NCI-H146 treated with DMSO at 0.1 percent for 48 hours (cell line): Measurements from ENCODE around the gene TOPAZ1.
A peak's percentile ranks its signal among the peaks of the same experiment; 100 is the strongest.

Experiments
- DNase-seq: peaks from one replicate; lab custom pipeline; 2025; ENCODE audit not compliant: unreplicated experiment; lab: John Stamatoyannopoulos, UW

The TOPAZ1 gene

DNA sequence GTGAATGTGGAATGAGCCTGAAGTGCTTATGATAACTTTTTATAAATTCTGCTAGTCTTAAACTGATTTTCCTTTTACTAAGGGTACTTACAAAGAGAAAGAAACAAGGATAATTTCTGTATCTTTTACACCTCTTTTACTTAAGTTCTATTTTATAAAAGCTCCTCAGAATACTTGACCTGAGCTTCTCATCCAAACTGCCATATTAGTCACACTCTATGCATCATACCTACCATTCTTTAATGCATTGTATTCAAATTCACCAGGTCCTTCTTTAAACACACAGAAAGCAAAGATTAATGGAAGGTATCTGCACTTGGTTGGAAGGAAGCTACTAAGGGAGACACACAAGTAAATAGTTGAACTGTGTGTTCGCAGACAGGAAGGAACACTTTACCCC is 1.6 kb upstream of the TOPAZ1 start:
- DNase-seq = no peak

GRCh38 chr3:44242721-44243120 is 1.0 kb downstream of the TOPAZ1 start:
- DNase-seq = no peak

DNA sequence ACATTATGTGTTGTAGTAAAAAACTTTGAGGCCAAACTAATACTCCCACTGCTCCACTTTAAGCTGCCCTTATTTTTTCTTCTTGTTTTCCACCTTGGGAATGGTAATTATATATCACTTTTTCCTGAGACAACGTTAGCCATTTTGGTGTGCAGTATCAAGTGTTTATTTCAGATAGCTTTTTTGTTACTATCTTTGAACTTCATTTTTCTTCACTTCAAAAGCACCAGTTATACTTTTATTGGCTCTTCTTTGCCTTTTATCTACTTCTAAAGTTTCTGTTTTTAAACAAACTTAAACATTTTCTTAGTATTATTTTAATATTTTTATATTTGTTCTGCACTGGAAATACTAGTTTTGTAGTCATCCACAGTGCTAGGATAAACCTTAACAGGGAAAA is 6.5 kb downstream of the TOPAZ1 start:
- no peak for DNase-seq

- no peak for DNase-seq
Measured at GRCh38 chr3:44252332-44252959, 10.8 kb downstream of the TOPAZ1 start.

- DNase-seq = no peak
Measured at GRCh38 chr3:44259404-44259803, 17.7 kb downstream of the TOPAZ1 start.

GRCh38 chr3:44264146-44264545 is 22.5 kb downstream of the TOPAZ1 start:
- no peak for DNase-seq

GRCh38 chr3:44265815-44266214 is 24.1 kb downstream of the TOPAZ1 start:
- no peak for DNase-seq

DNA sequence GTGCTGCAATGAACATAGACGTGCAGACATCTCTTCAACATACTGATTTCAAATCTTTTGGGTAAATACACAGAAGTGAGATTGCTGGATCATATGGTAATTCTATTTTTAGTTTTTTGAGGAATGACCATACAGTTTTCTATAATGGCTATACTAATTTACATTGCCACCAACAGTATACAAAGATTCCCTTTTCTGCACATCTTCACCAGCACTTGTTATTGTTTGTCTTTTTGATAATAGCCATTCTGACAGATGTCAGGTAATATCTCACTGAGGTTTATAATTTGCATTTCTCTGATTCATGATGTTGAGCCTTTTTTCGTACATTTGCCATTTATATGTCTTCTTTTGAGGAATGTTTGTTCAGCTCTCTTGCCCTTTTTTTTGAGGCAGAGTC is 30.5 kb downstream of the TOPAZ1 start:
- no peak for DNase-seq

DNA sequence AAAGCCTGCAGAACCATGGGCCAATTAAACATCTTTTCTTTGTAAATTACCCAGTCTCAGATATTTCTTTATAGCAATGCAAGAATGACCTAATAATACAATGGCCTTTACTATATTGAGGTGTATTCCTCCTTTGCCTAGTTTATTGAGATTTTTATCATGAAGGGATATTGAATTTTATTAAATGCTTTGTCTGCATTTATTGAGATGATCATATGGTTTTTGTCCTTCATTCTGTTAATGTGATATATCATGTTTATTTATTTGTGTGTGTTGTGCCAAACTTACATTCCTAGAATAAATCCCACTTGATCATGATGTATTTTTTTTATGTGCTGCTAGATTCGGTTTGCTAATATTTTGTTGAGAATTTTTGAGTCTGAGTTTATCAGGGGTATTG is 36.2 kb downstream of the TOPAZ1 start:
- DNase-seq = no peak

- DNase-seq = no peak
Measured at GRCh38 chr3:44280077-44280476, 38.4 kb downstream of the TOPAZ1 start.

- DNase-seq = no peak
Measured at GRCh38 chr3:44280631-44281030, 38.9 kb downstream of the TOPAZ1 start.

DNA sequence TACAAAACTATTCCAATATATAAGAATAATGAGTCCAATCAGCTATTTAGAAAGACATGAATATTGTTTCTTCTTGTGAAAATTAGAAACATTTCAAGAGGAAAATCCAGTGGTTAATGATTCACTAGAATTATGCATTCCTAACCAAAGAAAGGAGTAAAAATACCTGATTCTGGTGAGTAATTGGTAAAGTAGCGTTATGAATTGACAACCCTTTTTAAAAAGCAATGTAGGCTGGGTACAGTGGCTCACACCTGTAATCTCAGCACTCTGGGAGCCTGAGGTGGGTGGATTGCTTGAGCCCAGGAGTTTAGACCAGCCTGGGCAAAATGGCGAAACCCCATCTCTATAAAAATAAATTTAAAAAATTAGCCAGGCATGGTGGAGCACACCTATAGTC is 43.3 kb downstream of the TOPAZ1 start:
- no peak for DNase-seq

- no peak for DNase-seq
Measured at GRCh38 chr3:44289882-44290462, 48.3 kb downstream of the TOPAZ1 start.

DNA sequence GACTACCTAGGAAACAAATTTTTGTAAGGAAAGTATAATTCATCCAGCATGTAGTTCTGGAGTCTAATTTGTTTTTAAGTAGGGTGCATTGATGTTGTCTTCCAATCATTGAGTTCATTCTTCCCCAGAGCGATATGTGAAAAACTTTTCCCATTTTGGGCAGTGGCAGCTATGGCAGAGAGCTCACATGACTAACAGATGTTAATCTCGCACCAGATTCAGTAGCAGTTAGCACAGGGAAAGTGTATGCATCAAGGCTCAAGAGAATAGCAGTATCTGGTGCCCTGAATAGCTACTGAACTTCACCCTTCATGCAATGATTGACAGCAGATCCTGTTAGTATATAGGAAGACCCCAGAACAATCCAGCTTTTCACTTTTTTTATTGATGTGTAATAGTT is 50.6 kb downstream of the TOPAZ1 start:
- no peak for DNase-seq

DNA sequence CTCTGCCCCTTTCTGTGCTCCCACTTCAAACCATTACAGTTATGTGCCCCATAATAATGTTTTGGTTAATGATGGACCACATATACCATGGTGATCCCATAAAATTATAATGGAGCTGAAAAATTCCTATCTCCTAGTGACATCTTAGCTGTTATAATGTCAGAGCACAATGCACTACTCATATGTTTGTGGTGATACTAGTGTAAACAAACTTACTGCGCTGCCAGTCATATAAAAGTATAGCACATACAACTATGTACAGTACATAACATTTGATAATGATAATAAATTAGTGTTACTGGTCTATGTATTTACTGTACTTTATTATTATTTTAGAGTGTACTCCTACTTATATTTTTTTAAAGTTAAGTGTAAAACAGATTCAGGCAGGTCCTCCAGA is 51.3 kb downstream of the TOPAZ1 start:
- no peak for DNase-seq

- no peak for DNase-seq
Measured at GRCh38 chr3:44297255-44297654, 55.6 kb downstream of the TOPAZ1 start.

- no peak for DNase-seq
Measured at GRCh38 chr3:44301746-44302145, 60.1 kb downstream of the TOPAZ1 start.

GRCh38 chr3:44309500-44309899 is 67.8 kb downstream of the TOPAZ1 start:
- DNase-seq = no peak

- DNase-seq = no peak
Measured at GRCh38 chr3:44318891-44319311, 77.2 kb downstream of the TOPAZ1 start.

GRCh38 chr3:44321335-44321734 is 79.6 kb downstream of the TOPAZ1 start:
- no peak for DNase-seq

- peak; percentile 37 for DNase-seq
Measured at GRCh38 chr3:44323341-44323955, 81.8 kb downstream of the TOPAZ1 start.

DNA sequence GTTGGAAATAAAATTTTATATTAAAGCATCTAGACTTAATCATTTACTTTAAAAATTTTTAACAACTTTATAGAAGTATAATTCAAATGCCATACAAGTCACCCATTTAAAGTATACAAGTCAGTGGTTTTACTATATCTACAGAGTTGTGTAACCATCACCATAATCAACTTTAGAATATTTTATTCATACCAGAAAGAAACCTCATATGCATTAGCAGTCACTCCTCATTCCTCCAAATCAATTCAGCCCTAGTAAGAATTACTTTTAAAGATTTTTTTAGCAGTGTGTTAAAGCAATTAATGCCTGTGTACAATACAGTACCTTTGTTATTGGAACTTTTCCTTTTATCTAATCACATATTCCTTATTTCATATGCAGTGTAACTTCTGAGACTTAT is 82.9 kb downstream of the TOPAZ1 start:
- DNase-seq = no peak

- DNase-seq = no peak
Measured at GRCh38 chr3:44326019-44326418, 84.3 kb downstream of the TOPAZ1 start.
